DND-41 (cell line): Measurements from ENCODE around the gene RBM44.

Experiments
- ATAC-seq: fragments of 200-7000 bp; cut with Tn5 transposase; 3 replicates; pipeline ENCODE4 v1.9.1; 2021; ENCODE audit warnings: low read depth; ENCODE audit not compliant: insufficient read depth
- DNase-seq: peaks from one replicate; pipeline ENCODE4 v3.0.0-alpha.2; 2020
- H2AFZ ChIP-seq: 2 replicates; pipeline ENCODE4 v1.6.0; 2012; ENCODE audit warnings: low read depth, low read length
- H3K27ac ChIP-seq: 2 replicates; pipeline ENCODE4 v1.5.1; 2012; ENCODE audit warnings: low read length, inconsistent platforms
- H3K27me3 ChIP-seq: fragments of 200-600 bp; sonication (generic); 2 replicates; pipeline ENCODE4 v1.6.0; 2012; ENCODE audit warnings: low read length, mild to moderate bottlenecking, inconsistent platforms; ENCODE audit not compliant: insufficient read depth, poor library complexity
- H3K36me3 ChIP-seq: 2 replicates; pipeline ENCODE4 v1.5.1; 2012; ENCODE audit warnings: low read length, inconsistent platforms; ENCODE audit not compliant: insufficient read depth
- H3K4me1 ChIP-seq: 2 replicates; pipeline ENCODE4 v1.5.1; 2012; ENCODE audit warnings: mild to moderate bottlenecking, low read length; ENCODE audit not compliant: insufficient read depth
- H3K4me2 ChIP-seq: 2 replicates; pipeline ENCODE4 v1.6.0; 2012; ENCODE audit warnings: mild to moderate bottlenecking, moderate library complexity, low read length, inconsistent platforms; ENCODE audit not compliant: insufficient read depth
- H3K4me3 ChIP-seq, 2 experiments: fragments of 200-600 bp in 1 of 2; shearing (Covaris generic) in 1 of 2; 2 replicates each; pipeline ENCODE4 v1.5.1; 2012 to 2016; ENCODE audit warnings: inconsistent platforms in 2 of 2, low read length in 2 of 2, mild to moderate bottlenecking in 2 of 2, low read depth in 1 of 2, moderate library complexity in 1 of 2
- H3K79me2 ChIP-seq: 2 replicates; pipeline ENCODE4 v1.6.0; 2012; ENCODE audit warnings: low read length, inconsistent platforms; ENCODE audit not compliant: insufficient read depth
- H3K9ac ChIP-seq: 2 replicates; pipeline ENCODE4 v1.6.0; 2012; ENCODE audit warnings: low read depth, mild to moderate bottlenecking, inconsistent platforms, low read length, moderate library complexity
- H3K9me3 ChIP-seq: 2 replicates; pipeline ENCODE4 v1.5.1; 2012; ENCODE audit warnings: low read length, moderate library complexity, mild to moderate bottlenecking, inconsistent platforms; ENCODE audit not compliant: insufficient read depth, severe bottlenecking
- H4K20me1 ChIP-seq: 2 replicates; pipeline ENCODE4 v1.6.0; 2012; ENCODE audit warnings: low read length; ENCODE audit not compliant: insufficient read depth
- CTCF ChIP-seq: IDR thresholded peaks from 2 replicates; pipeline ENCODE4 v1.5.1; 2012; ENCODE audit warnings: borderline replicate concordance, low read length, moderate library complexity, mild to moderate bottlenecking; ENCODE audit not compliant: poor library complexity, severe bottlenecking; ENCODE audit errors: extremely low read depth
- EZH2 ChIP-seq: IDR thresholded peaks from 3 replicates; pipeline ENCODE4 v1.6.1; 2012; ENCODE audit warnings: borderline replicate concordance, low read depth, mild to moderate bottlenecking, moderate library complexity, low read length, inconsistent platforms; ENCODE audit not compliant: severe bottlenecking

Gene RBM44

GRCh38 chr2:237868631-237869342, 70.2 kb downstream of the RBM44 start:
- ATAC-seq (no peak), DNase-seq (no peak)
- H2AFZ ChIP-seq = no peak overlapping the region
- H3K27me3 ChIP-seq = peaks cover 27% of the 10 kb centered on the region
- H3K36me3 ChIP-seq = no peaks in the 10 kb centered on the region
- no peak overlapping the region for H3K4me2 ChIP-seq
- peaks cover 5% of the 10 kb centered on the region for H3K4me1 ChIP-seq
- H3K9ac ChIP-seq = no peak overlapping the region
- H3K9me3 ChIP-seq = no peaks in the 10 kb centered on the region
- H4K20me1 ChIP-seq = no peaks in the 10 kb centered on the region
- no peaks in the 10 kb centered on the region for H3K79me2 ChIP-seq
- H3K27ac ChIP-seq = no peak overlapping the region
- TF ChIP-seq CTCF (no peak), EZH2 (no peak)
- H3K4me3 ChIP-seq = no peak overlapping the region

- H3K9ac ChIP-seq = no peak overlapping the region
- H3K27me3 ChIP-seq = peaks cover 27% of the 10 kb centered on the region
- H3K4me1 ChIP-seq = peaks cover 5% of the 10 kb centered on the region
- no peak overlapping the region for H3K4me2 ChIP-seq
- H2AFZ ChIP-seq = no peak overlapping the region
- no peak overlapping the region for H3K27ac ChIP-seq
- DNase-seq = no peak
- H4K20me1 ChIP-seq = no peaks in the 10 kb centered on the region
- TF ChIP-seq CTCF (no peak), EZH2 (no peak)
- no peaks in the 10 kb centered on the region for H3K36me3 ChIP-seq
- no peaks in the 10 kb centered on the region for H3K79me2 ChIP-seq
- no peaks in the 10 kb centered on the region for H3K9me3 ChIP-seq
- H3K4me3 ChIP-seq = no peak overlapping the region
- ATAC-seq = no peak
These were observed 70.9 kb downstream of the RBM44 start for GRCh38 chr2:237869343-237870102.

GRCh38 chr2:237870126-237870525, 71.5 kb downstream of the RBM44 start:
- no peaks in the 10 kb centered on the region for H3K79me2 ChIP-seq
- DNase-seq (no peak), ATAC-seq (no peak)
- peaks cover 5% of the 10 kb centered on the region for H3K4me1 ChIP-seq
- H3K4me2 ChIP-seq = no peak overlapping the region
- H3K9ac ChIP-seq = no peak overlapping the region
- no peaks in the 10 kb centered on the region for H3K36me3 ChIP-seq
- TF ChIP-seq CTCF = no peak
- TF ChIP-seq EZH2 = no peak
- H4K20me1 ChIP-seq = no peaks in the 10 kb centered on the region
- H3K27me3 ChIP-seq = peaks cover 27% of the 10 kb centered on the region
- H2AFZ ChIP-seq = no peak overlapping the region
- no peak overlapping the region for H3K4me3 ChIP-seq
- no peak overlapping the region for H3K27ac ChIP-seq
- H3K9me3 ChIP-seq = no peaks in the 10 kb centered on the region
